GM12878 (cell line): ENCODE results near the gene KIRREL3. TPM values are rescaled to one million over a fixed set of nuclear protein-coding genes. Genes with fewer than 3 reads are reported as not detected.

Experiments
- ATAC-seq: fragments of 200-7000 bp; cut with Tn5 transposase; 3 replicates; pipeline ENCODE4 v1.9.1; 2020; ENCODE audit warnings: mild to moderate bottlenecking, moderate library complexity
- BruUV-seq: library from RNA; stranded (reverse); fragments of 400-500 nt; replicated peaks from 2 replicates; lab custom pipeline; 2021; lab: Mats Ljungman, UMichigan
- CTCF ChIA-PET: fragments of 300-600 bp; sonication (Branson Sonifier 250); formaldehyde crosslinking; extraction: SDS; loops from one replicate; lab custom pipeline; 2021; ENCODE audit warnings: inconsistent platforms; lab: Yijun Ruan, JAX
- POLR2A ChIA-PET: fragments of 350-600 bp; formaldehyde crosslinking; extraction: SDS; loops from one replicate; lab custom pipeline; 2021; ENCODE audit warnings: inconsistent platforms; lab: Charles Lee
- RAD21 ChIA-PET: fragments of 300-600 bp; sonication (Branson Sonifier 250); formaldehyde crosslinking; loops from one replicate; lab custom pipeline; 2023; ENCODE audit warnings: antibody characterized with exemption; ENCODE audit not compliant: unreplicated experiment; lab: Charles Lee
- SMC1A ChIA-PET: fragments of 300-600 bp; sonication (Branson Sonifier 250); formaldehyde crosslinking; loops from one replicate; lab custom pipeline; 2023; ENCODE audit not compliant: unreplicated experiment, uncharacterized antibody; lab: Charles Lee
- DNase-seq: peaks from one replicate; pipeline ENCODE4 v3.0.0-alpha.2; 2011; ENCODE audit warnings: low read depth, low spot score
- FAIRE-seq: peaks from 3 replicates; lab custom pipeline; 2011; peaks lifted over from hg19 to GRCh38; lab: Jason Lieb, UNC
- H2AFZ ChIP-seq: 2 replicates; pipeline ENCODE4 v1.6.0; 2011; ENCODE audit warnings: low read depth, low read length, control low read depth; ENCODE audit not compliant: control insufficient read depth
- H3K27ac ChIP-seq: 2 replicates; pipeline ENCODE4 v1.5.1; 2011; ENCODE audit warnings: control low read depth; ENCODE audit not compliant: control insufficient read depth, insufficient read depth
- H3K27me3 ChIP-seq, 2 experiments: replicated peaks in 1 of 2; 2 replicates each; pipeline versions ENCODE4 v1.6.0 to v1.6.1; 2011; ENCODE audit warnings: low read length in 1 of 2; ENCODE audit not compliant: control insufficient read depth in 2 of 2, insufficient read depth in 2 of 2
- H3K36me3 ChIP-seq, 2 experiments: 2 replicates each; pipeline ENCODE4 v1.5.1; 2011; ENCODE audit warnings: low read length in 1 of 2; ENCODE audit not compliant: control insufficient read depth in 2 of 2, insufficient read depth in 2 of 2
- H3K4me1 ChIP-seq: 2 replicates; pipeline ENCODE4 v1.6.1; 2011; ENCODE audit warnings: mild to moderate bottlenecking, low read length, moderate library complexity, mixed read lengths; ENCODE audit not compliant: control insufficient read depth, insufficient read depth
- H3K4me2 ChIP-seq: 2 replicates; pipeline ENCODE4 v1.6.0; 2011; ENCODE audit warnings: control low read depth; ENCODE audit not compliant: control insufficient read depth, insufficient read depth
- H3K4me3 ChIP-seq: fragments of 200-600 bp; sonication (generic); 2 replicates; pipeline ENCODE4 v1.5.1; 2016
- H3K79me2 ChIP-seq: 2 replicates; pipeline ENCODE4 v1.6.0; 2011; ENCODE audit warnings: low read length; ENCODE audit not compliant: control insufficient read depth, insufficient read depth
- H3K9ac ChIP-seq: 2 replicates; pipeline ENCODE4 v1.8.0; 2011; ENCODE audit warnings: low read length, control low read depth, mixed read lengths; ENCODE audit not compliant: control insufficient read depth, insufficient read depth
- H3K9me3 ChIP-seq: replicated peaks from 3 replicates; pipeline ENCODE4 v1.5.1; 2011; ENCODE audit warnings: mild to moderate bottlenecking, low read length; ENCODE audit not compliant: control insufficient read depth, insufficient read depth
- H4K20me1 ChIP-seq: 2 replicates; pipeline ENCODE4 v1.6.0; 2011; ENCODE audit not compliant: control insufficient read depth, insufficient read depth
- BACH1 ChIP-seq: fragments of 450-650 bp; IDR thresholded peaks from 2 replicates; pipeline ENCODE4 v1.6.1; 2017; ENCODE audit warnings: mild to moderate bottlenecking, borderline replicate concordance
- CHD2 ChIP-seq: IDR thresholded peaks from 2 replicates; pipeline ENCODE4 v1.6.1; 2011; ENCODE audit warnings: low read depth, low read length, improper control_type of control experiment, borderline replicate concordance
- EP300 ChIP-seq, 2 experiments: fragments of 150-350 bp in 1 of 2; IDR thresholded peaks; 2 replicates each; pipeline ENCODE4 v1.6.1; 2011 to 2012; ENCODE audit warnings: low read depth in 2 of 2, low read length in 2 of 2, borderline replicate concordance in 1 of 2, improper control_type of control experiment in 1 of 2, inconsistent platforms in 1 of 2; ENCODE audit not compliant: control insufficient read depth in 1 of 2
- MXI1 ChIP-seq: fragments of 150-350 bp; IDR thresholded peaks from 2 replicates; pipeline ENCODE4 v1.6.1; 2011; ENCODE audit warnings: low read depth, mild to moderate bottlenecking, inconsistent platforms, low read length, improper control_type of control experiment
- ZBTB4 ChIP-seq: fragments of 450-650 bp; formaldehyde crosslinking; IDR thresholded peaks from 2 replicates; pipeline ENCODE4 v1.4.0; 2022; ENCODE audit warnings: mild to moderate bottlenecking, moderate library complexity
- WGBS: methylation state at CpG from one replicate; pipeline ENCODE4 v1.1.6; 2016; ENCODE audit warnings: low lambda C conversion rate; ENCODE audit not compliant: insufficient replicate concordance, insufficient coverage; ENCODE audit errors: missing lambda C conversion rate; 5-methylcytosine and 5-hydroxymethylcytosine counted together
- in situ Hi-C: fragments of 300-500 bp; cut with MboI; formaldehyde crosslinking; loops from 9 replicates; pipeline ENCODE4 v1.14.3; 2018; ENCODE audit warnings: mixed read lengths
- intact Hi-C: fragments of 100-400 bp; cut with micrococcal nuclease; formaldehyde crosslinking; loops from one replicate; pipeline ENCODE4 v1.14.2; 2022; ENCODE audit not compliant: unreplicated experiment
- polyA plus RNA-seq, 11 experiments: library from polyadenylated mRNA; depleted of rRNA in 4 of 11; unstranded in 6 of 11; stranded (reverse) in 5 of 11; fragments of >200 nt; fragmentation: Nextera tagmentation in 4 of 11; fragmentation: Illumina TruSeq in 1 of 11; extraction: Ambion mirVana in 4 of 11; extraction: Trizol in 1 of 11; gene quantifications; 1 replicate in 1 of 11; 2 replicates in 10 of 11; pipeline versions ENCODE4 v1.2.1 to v1.2.3, GENCODE V29; 2011 to 2016; ENCODE audit warnings: inconsistent platforms in 2 of 11, missing spikeins in 2 of 11, low read depth in 1 of 11
- total RNA-seq, 4 experiments: library from RNA; depleted of rRNA in 3 of 4; stranded (reverse); fragments of >200 nt in 3 of 4; fragmentation: Illumina TruSeq in 1 of 4; extraction: Trizol in 1 of 4; gene quantifications; 2 replicates each; pipeline versions ENCODE4 v1.2.1 to v1.2.3, GENCODE V29; 2013 to 2021
- TF ChIP-seq, protein P1 (sequence below): IDR thresholded peaks from 2 replicates; pipeline ENCODE4 v1.6.1; 2011; ENCODE audit warnings: low read depth, low read length, improper control_type of control experiment, borderline replicate concordance

Gene KIRREL3
- total and polyA plus RNA-seq, 10 of the 15 experiments (the other 5 are each of a cell fraction or from before 2014, with no cell fraction given) = under 0.01 TPM; not detected in 9

- no peak for TF ChIP-seq ZBTB4 (CRISPR knock-in tag)
- no peak for TF ChIP-seq EP300 (IDR thresholded peaks at IDR 0.05; ENCODE audit: borderline replicate concordance in 1 of 2, control insufficient read depth in 1 of 2, low read depth in 2 of 2, low read length in 2 of 2)
These were observed 472.9 kb downstream of the KIRREL3 start (continued) for GRCh38 chr11:126527651-126528050.

DNA sequence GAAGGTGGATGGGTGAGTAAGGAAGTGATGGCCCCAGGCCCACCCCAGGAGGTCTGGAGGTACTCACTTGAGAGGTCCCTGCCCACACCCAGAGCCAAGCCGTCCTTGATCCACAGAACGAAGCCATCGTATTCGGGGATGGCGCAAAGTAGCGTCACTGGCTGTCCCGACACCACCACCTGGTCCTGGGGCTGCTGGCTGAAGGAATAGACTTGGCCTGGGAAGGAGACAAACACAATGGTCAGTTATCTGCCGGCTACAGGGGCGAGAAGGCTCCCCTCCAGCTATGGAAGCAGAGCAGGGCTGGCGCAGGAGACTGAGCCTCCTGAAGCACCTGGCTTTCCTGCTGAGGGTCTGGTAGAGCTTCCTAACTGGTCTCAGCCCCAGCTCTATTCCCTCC, 474.1 kb downstream of the KIRREL3 start:
- in situ Hi-C loops (no loop called here), intact Hi-C loops (no loop called here)
- ChIA-PET CTCF (interaction anchor here (0.9 kb wide), 2 partner anchors 12 to 87 kb away, joined by 3 read pairs; no protein-coding TSS in a partner anchor), RAD21 (no interaction called here), POLR2A (no interaction called here), SMC1A (no interaction called here)
- Histone ChIP-seq H2AFZ (no peak overlapping the region), H3K9ac (no peak overlapping the region), H4K20me1 (no peaks in the 10 kb centered on the region; the same call in 1 of the 2 replicates), H3K4me3 (no peak overlapping the region), H3K27me3 (peaks cover 3% of the 10 kb centered on the region in 2 experiments; a peak in 2 of 4 replicates), H3K9me3 (no peaks in the 10 kb centered on the region), H3K4me1 (no peaks in the 10 kb centered on the region), H3K4me2 (no peak overlapping the region), H3K27ac (no peak overlapping the region), H3K79me2 (no peaks in the 10 kb centered on the region), H3K36me3 (no peaks in the 10 kb centered on the region)
- WGBS = 62% methylated on average over 10 of the region's 10 CpGs
- ATAC-seq (no peak), DNase-seq (no peak), FAIRE-seq (no peak)
- TF ChIP-seq BACH1 (no peak), MXI1 (no peak), CHD2 (no peak)
- TF ChIP-seq, protein P1, sequence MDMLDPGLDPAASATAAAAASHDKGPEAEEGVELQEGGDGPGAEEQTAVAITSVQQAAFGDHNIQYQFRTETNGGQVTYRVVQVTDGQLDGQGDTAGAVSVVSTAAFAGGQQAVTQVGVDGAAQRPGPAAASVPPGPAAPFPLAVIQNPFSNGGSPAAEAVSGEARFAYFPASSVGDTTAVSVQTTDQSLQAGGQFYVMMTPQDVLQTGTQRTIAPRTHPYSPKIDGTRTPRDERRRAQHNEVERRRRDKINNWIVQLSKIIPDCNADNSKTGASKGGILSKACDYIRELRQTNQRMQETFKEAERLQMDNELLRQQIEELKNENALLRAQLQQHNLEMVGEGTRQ = no peak
- no TSS peak for BruUV-seq
